Activated T-cell treated with anti-CD3 and anti-CD28 coated beads for 4 hours (primary cell): ENCODE measurements around the gene NFASC.

Experiments
- DNase-seq: peaks from one replicate; pipeline ENCODE4 v3.0.0-alpha.2; 2020

Gene NFASC

GRCh38 chr1:204863024-204863423 is 7.6 kb upstream of the NFASC start:
- DNase-seq = no peak

- DNase-seq = no peak
Observed at GRCh38 chr1:204863730-204864129, 6.9 kb upstream of the NFASC start.

- no peak for DNase-seq
Observed at GRCh38 chr1:204866051-204866596, 4.5 kb upstream of the NFASC start.

GRCh38 chr1:204867203-204867602 is 3.5 kb upstream of the NFASC start:
- DNase-seq = no peak

- no peak for DNase-seq
Observed at GRCh38 chr1:204867666-204868339, 2.9 kb upstream of the NFASC start.

- DNase-seq = no peak
Observed at GRCh38 chr1:204868340-204868700, 2.3 kb upstream of the NFASC start.

- no peak for DNase-seq
Observed at GRCh38 chr1:204869097-204869496, 1.6 kb upstream of the NFASC start.

- DNase-seq = no peak
Observed at GRCh38 chr1:204871405-204872037, 859 bp downstream of the NFASC start.

GRCh38 chr1:204872262-204872881 is 1.7 kb downstream of the NFASC start:
- no peak for DNase-seq

GRCh38 chr1:204873176-204873575 is 2.5 kb downstream of the NFASC start:
- DNase-seq = no peak

- no peak for DNase-seq
Observed at GRCh38 chr1:204873714-204874113, 3.1 kb downstream of the NFASC start.

- DNase-seq = no peak
Observed at GRCh38 chr1:204874274-204874673, 3.6 kb downstream of the NFASC start.

GRCh38 chr1:204875255-204875654 is 4.6 kb downstream of the NFASC start:
- DNase-seq = no peak

GRCh38 chr1:204878621-204879234 is 8.1 kb downstream of the NFASC start:
- no peak for DNase-seq

GRCh38 chr1:204879351-204879750 is 8.7 kb downstream of the NFASC start:
- no peak for DNase-seq

- no peak for DNase-seq
Observed at GRCh38 chr1:204880906-204881305, 10.2 kb downstream of the NFASC start.

- DNase-seq = no peak
Observed at GRCh38 chr1:204882479-204882878, 11.8 kb downstream of the NFASC start.

GRCh38 chr1:204883405-204883804 is 12.7 kb downstream of the NFASC start:
- no peak for DNase-seq

- DNase-seq = no peak
Observed at GRCh38 chr1:204885288-204885711, 14.6 kb downstream of the NFASC start.

GRCh38 chr1:204885790-204886189 is 15.1 kb downstream of the NFASC start:
- no peak for DNase-seq

GRCh38 chr1:204887846-204888245 is 17.2 kb downstream of the NFASC start:
- no peak for DNase-seq

GRCh38 chr1:204888294-204888693 is 17.6 kb downstream of the NFASC start:
- DNase-seq = no peak

GRCh38 chr1:204889681-204890383 is 19.2 kb downstream of the NFASC start:
- DNase-seq = no peak
